HEK293 (cell line): ENCODE data around the gene FKBP8.

Experiments
- CTCF ChIA-PET: fragments of 350-600 bp; formaldehyde crosslinking; extraction: SDS; loops from one replicate; lab custom pipeline; 2021; ENCODE audit warnings: antibody characterized with exemption; lab: Yijun Ruan, JAX
- POLR2A ChIA-PET: fragments of 300-600 bp; formaldehyde crosslinking; extraction: SDS; loops from one replicate; lab custom pipeline; 2020; ENCODE audit warnings: antibody characterized with exemption, inconsistent platforms; lab: Yijun Ruan, JAX
- H3K27ac ChIP-seq: fragments of 200-500 bp; sonication (Bioruptor generic); 2 replicates; pipeline ENCODE4 v1.5.1; 2014; ENCODE audit warnings: low read depth, low read length, control low read depth, inconsistent platforms; ENCODE audit errors: extremely low read depth
- H3K36me3 ChIP-seq, 2 experiments: fragments of 200-500 bp in 1 of 2; sonication (Bioruptor generic) in 1 of 2; 1 replicate in 1 of 2; 2 replicates in 1 of 2; pipeline ENCODE4 v1.5.1; 2014 to 2017; ENCODE audit warnings: inconsistent platforms in 2 of 2, low read length in 2 of 2; ENCODE audit not compliant: control insufficient read depth in 2 of 2, insufficient read depth in 1 of 2
- H3K4me1 ChIP-seq: fragments of 200-500 bp; sonication (Bioruptor generic); 2 replicates; pipeline ENCODE4 v1.5.1; 2014; ENCODE audit warnings: mild to moderate bottlenecking, low read length, inconsistent platforms; ENCODE audit not compliant: control insufficient read depth, insufficient read depth
- H3K4me3 ChIP-seq: 2 replicates; pipeline ENCODE4 v1.5.1; 2011; ENCODE audit warnings: low read depth, mild to moderate bottlenecking, control low read depth, low read length, moderate library complexity
- H3K9me3 ChIP-seq: fragments of 200-500 bp; sonication (Bioruptor generic); 2 replicates; pipeline ENCODE4 v1.5.1; 2014; ENCODE audit warnings: low read depth, low read length, inconsistent platforms; ENCODE audit not compliant: control insufficient read depth, insufficient read depth
- BCL11B ChIP-seq: fragments of 450-650 bp; formaldehyde crosslinking; IDR thresholded peaks from 2 replicates; pipeline ENCODE4 v1.5.1; 2016; ENCODE audit warnings: low read depth, missing biosample characterization, missing genetic modification characterization
- BCL6B ChIP-seq: fragments of 450-650 bp; formaldehyde crosslinking; IDR thresholded peaks from 2 replicates; pipeline ENCODE4 v1.5.1; 2017; ENCODE audit warnings: missing biosample characterization, missing genetic modification characterization
- PRDM10 ChIP-seq: fragments of 450-650 bp; formaldehyde crosslinking; IDR thresholded peaks from 2 replicates; pipeline ENCODE4 v1.5.1; 2016; ENCODE audit warnings: missing biosample characterization, missing genetic modification characterization
- ZBTB44 ChIP-seq: fragments of 450-650 bp; IDR thresholded peaks from 2 replicates; pipeline ENCODE4 v1.5.1; 2018; ENCODE audit warnings: missing biosample characterization, mild to moderate bottlenecking, missing genetic modification characterization
- ZFHX2 ChIP-seq: fragments of 450-650 bp; formaldehyde crosslinking; conservative IDR thresholded peaks from 2 replicates; pipeline ENCODE4 v1.5.1; 2016; ENCODE audit warnings: missing biosample characterization, missing genetic modification characterization
- ZFP69B ChIP-seq: fragments of 450-650 bp; formaldehyde crosslinking; IDR thresholded peaks from 2 replicates; pipeline ENCODE4 v1.5.1; 2016; ENCODE audit warnings: missing biosample characterization, missing genetic modification characterization
- ZIC2 ChIP-seq: fragments of 450-650 bp; formaldehyde crosslinking; IDR thresholded peaks from 2 replicates; pipeline ENCODE4 v1.5.1; 2016; ENCODE audit warnings: missing biosample characterization, missing genetic modification characterization
- ZNF16 ChIP-seq: fragments of 450-650 bp; formaldehyde crosslinking; IDR thresholded peaks from 2 replicates; pipeline ENCODE4 v1.5.1; 2016; ENCODE audit warnings: low read depth, missing biosample characterization, missing genetic modification characterization
- ZNF184 ChIP-seq: fragments of 450-650 bp; IDR thresholded peaks from 2 replicates; pipeline ENCODE4 v1.5.1; 2018; ENCODE audit warnings: missing biosample characterization, mild to moderate bottlenecking, missing genetic modification characterization
- ZNF335 ChIP-seq: fragments of 450-650 bp; formaldehyde crosslinking; conservative IDR thresholded peaks from 2 replicates; pipeline ENCODE4 v1.5.1; 2016; ENCODE audit warnings: missing biosample characterization, missing genetic modification characterization
- ZNF510 ChIP-seq: fragments of 450-650 bp; formaldehyde crosslinking; IDR thresholded peaks from 2 replicates; pipeline ENCODE4 v1.5.1; 2018; ENCODE audit warnings: mild to moderate bottlenecking, missing genetic modification characterization, missing biosample characterization; ENCODE audit not compliant: insufficient replicate concordance
- ZNF571 ChIP-seq: fragments of 450-650 bp; formaldehyde crosslinking; IDR thresholded peaks from 2 replicates; pipeline ENCODE4 v1.5.0; 2017; ENCODE audit warnings: missing biosample characterization, missing genetic modification characterization
- ZSCAN16 ChIP-seq: fragments of 450-650 bp; formaldehyde crosslinking; IDR thresholded peaks from 2 replicates; pipeline ENCODE4 v1.5.1; 2016; ENCODE audit warnings: missing biosample characterization, missing genetic modification characterization
- TF ChIP-seq, protein P1 (sequence below): fragments of 450-650 bp; formaldehyde crosslinking; IDR thresholded peaks from 2 replicates; pipeline ENCODE4 v1.5.1; 2016; ENCODE audit warnings: missing biosample characterization, missing genetic modification characterization
- TF ChIP-seq, protein P2 (sequence below): fragments of 450-650 bp; formaldehyde crosslinking; IDR thresholded peaks from 2 replicates; pipeline ENCODE4 v1.5.1; 2016; ENCODE audit warnings: missing biosample characterization, missing genetic modification characterization
- TF ChIP-seq, protein P3 (sequence below): fragments of 450-650 bp; formaldehyde crosslinking; IDR thresholded peaks from 2 replicates; pipeline ENCODE4 v1.5.1; 2016; ENCODE audit warnings: missing biosample characterization, missing genetic modification characterization

The FKBP8 gene

GRCh38 chr19:18496980-18497256, 46.5 kb downstream of the FKBP8 start (continued):
- TF ChIP-seq BCL6B (tag by site-specific recombination) (no peak), ZNF335 (tag by site-specific recombination) (no peak), ZNF571 (no peak)
- TF ChIP-seq, all 188 proteins: peak for 0

GRCh38 chr19:18496167-18496979, 47.0 kb downstream of the FKBP8 start:
- H3K27ac ChIP-seq: no peak overlapping the region
- H3K4me1 ChIP-seq: peaks cover 10% of the 10 kb centered on the region
- no peak overlapping the region for H3K4me3 ChIP-seq

More at GRCh38 chr19:18496167-18496979, 47.0 kb downstream of the FKBP8 start:
- POLR2A ChIA-PET: interaction anchor here (1.2 kb wide), 1 partner anchor 24 kb away, joined by 3 read pairs; no protein-coding TSS in a partner anchor
- CTCF ChIA-PET: interaction anchor here (0.6 to 1.8 kb wide), 14 partner anchors 8 to 370 kb away, joined by 3 to 16 read pairs (median 4); partner anchors contain the start of gene REX1BD
- H3K9me3 ChIP-seq: no peaks in the 10 kb centered on the region
- TF ChIP-seq ZNF16 (tag by site-specific recombination) (no peak), ZIC2 (tag by site-specific recombination) (0 out of 2 replicates have a peak, but pooled peaks have one; percentile 14), ZNF335 (tag by site-specific recombination) (peak; percentile 35), ZBTB44 (tag by site-specific recombination) (0 out of 2 replicates have a peak, but pooled peaks have one; percentile 5), ZNF184 (peak; percentile 77; the same call in 1 of the 2 replicates), ZNF510 (tag by site-specific recombination) (no peak), ZFP69B (tag by site-specific recombination) (no peak), ZSCAN16 (tag by site-specific recombination) (peak; percentile 49; the same call in 1 of the 2 replicates), ZFHX2 (peak; percentile 67; the same call in 1 of the 2 replicates), PRDM10 (tag by site-specific recombination) (0 out of 2 replicates have a peak, but pooled peaks have one; percentile 32), BCL11B (no peak)
- TF ChIP-seq, protein P1, sequence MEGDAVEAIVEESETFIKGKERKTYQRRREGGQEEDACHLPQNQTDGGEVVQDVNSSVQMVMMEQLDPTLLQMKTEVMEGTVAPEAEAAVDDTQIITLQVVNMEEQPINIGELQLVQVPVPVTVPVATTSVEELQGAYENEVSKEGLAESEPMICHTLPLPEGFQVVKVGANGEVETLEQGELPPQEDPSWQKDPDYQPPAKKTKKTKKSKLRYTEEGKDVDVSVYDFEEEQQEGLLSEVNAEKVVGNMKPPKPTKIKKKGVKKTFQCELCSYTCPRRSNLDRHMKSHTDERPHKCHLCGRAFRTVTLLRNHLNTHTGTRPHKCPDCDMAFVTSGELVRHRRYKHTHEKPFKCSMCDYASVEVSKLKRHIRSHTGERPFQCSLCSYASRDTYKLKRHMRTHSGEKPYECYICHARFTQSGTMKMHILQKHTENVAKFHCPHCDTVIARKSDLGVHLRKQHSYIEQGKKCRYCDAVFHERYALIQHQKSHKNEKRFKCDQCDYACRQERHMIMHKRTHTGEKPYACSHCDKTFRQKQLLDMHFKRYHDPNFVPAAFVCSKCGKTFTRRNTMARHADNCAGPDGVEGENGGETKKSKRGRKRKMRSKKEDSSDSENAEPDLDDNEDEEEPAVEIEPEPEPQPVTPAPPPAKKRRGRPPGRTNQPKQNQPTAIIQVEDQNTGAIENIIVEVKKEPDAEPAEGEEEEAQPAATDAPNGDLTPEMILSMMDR (tag by site-specific recombination): 0 out of 2 replicates have a peak, but pooled peaks have one; percentile 40
- TF ChIP-seq, protein P2, sequence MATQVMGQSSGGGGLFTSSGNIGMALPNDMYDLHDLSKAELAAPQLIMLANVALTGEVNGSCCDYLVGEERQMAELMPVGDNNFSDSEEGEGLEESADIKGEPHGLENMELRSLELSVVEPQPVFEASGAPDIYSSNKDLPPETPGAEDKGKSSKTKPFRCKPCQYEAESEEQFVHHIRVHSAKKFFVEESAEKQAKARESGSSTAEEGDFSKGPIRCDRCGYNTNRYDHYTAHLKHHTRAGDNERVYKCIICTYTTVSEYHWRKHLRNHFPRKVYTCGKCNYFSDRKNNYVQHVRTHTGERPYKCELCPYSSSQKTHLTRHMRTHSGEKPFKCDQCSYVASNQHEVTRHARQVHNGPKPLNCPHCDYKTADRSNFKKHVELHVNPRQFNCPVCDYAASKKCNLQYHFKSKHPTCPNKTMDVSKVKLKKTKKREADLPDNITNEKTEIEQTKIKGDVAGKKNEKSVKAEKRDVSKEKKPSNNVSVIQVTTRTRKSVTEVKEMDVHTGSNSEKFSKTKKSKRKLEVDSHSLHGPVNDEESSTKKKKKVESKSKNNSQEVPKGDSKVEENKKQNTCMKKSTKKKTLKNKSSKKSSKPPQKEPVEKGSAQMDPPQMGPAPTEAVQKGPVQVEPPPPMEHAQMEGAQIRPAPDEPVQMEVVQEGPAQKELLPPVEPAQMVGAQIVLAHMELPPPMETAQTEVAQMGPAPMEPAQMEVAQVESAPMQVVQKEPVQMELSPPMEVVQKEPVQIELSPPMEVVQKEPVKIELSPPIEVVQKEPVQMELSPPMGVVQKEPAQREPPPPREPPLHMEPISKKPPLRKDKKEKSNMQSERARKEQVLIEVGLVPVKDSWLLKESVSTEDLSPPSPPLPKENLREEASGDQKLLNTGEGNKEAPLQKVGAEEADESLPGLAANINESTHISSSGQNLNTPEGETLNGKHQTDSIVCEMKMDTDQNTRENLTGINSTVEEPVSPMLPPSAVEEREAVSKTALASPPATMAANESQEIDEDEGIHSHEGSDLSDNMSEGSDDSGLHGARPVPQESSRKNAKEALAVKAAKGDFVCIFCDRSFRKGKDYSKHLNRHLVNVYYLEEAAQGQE (tag by site-specific recombination): 0 out of 2 replicates have a peak, but pooled peaks have one; percentile 28
- TF ChIP-seq, protein P3, sequence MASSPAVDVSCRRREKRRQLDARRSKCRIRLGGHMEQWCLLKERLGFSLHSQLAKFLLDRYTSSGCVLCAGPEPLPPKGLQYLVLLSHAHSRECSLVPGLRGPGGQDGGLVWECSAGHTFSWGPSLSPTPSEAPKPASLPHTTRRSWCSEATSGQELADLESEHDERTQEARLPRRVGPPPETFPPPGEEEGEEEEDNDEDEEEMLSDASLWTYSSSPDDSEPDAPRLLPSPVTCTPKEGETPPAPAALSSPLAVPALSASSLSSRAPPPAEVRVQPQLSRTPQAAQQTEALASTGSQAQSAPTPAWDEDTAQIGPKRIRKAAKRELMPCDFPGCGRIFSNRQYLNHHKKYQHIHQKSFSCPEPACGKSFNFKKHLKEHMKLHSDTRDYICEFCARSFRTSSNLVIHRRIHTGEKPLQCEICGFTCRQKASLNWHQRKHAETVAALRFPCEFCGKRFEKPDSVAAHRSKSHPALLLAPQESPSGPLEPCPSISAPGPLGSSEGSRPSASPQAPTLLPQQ: peak; percentile 33; the same call in 1 of the 2 replicates
- H3K36me3 ChIP-seq: no peaks in the 10 kb centered on the region
